ENCODE results near the gene ZC3HAV1L.
A peak's percentile ranks its signal among the peaks of the same experiment; 100 is the strongest.
"Not testable (repeated sequence)": the region's sequence is repeated elsewhere in the genome, so short reads cannot be mapped to it uniquely, and the experiment has no call there.

Gene ZC3HAV1L

GRCh38 chr7:139051655-139052054 lies 15.8 kb upstream of the ZC3HAV1L start:
- no peak for DNase-seq

GRCh38 chr7:139049936-139050335 lies 14.1 kb upstream of the ZC3HAV1L start:
- DNase-seq, result no peak

- no peak for DNase-seq
Observed at GRCh38 chr7:139049111-139049510, 13.3 kb upstream of the ZC3HAV1L start.

DNA sequence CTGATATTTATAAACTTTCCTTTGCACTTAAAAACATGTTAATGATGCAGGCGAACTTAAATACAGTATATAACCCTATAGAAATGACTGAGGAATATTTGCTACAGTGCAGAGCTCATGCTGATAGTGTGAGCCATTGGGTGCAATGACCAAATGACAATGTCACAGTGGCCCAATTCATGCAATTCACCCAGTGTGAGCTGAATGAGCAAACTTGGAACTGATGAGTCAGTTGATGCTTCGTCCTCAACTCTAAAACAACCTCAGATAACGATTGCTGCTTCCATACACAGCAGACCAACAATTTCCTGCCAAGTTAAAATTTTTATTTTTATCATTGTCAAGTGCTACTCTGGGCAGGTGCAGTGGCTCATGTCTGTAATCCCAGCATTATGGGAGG lies 12.1 kb upstream of the ZC3HAV1L start:
- DNase-seq, result no peak

DNA sequence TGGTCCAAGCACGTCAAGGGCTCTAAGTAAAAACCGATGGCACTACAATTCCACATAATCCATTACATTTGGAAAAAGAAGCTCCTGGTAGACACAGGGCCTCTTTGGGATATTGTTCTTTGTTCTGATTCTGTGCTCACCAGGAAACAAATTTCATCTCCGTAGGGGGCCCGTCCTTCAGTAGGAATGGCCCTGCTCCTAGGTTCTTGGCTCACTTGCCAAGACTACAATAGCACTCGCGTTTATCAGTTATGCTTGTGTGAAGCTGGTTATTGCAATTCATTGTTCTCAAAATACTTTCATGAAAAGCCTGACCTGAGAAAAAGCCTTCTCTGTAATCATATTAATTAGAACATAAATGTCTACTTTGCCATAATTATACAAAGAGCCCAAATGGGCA lies 10.3 kb upstream of the ZC3HAV1L start:
- no peak for DNase-seq

DNA sequence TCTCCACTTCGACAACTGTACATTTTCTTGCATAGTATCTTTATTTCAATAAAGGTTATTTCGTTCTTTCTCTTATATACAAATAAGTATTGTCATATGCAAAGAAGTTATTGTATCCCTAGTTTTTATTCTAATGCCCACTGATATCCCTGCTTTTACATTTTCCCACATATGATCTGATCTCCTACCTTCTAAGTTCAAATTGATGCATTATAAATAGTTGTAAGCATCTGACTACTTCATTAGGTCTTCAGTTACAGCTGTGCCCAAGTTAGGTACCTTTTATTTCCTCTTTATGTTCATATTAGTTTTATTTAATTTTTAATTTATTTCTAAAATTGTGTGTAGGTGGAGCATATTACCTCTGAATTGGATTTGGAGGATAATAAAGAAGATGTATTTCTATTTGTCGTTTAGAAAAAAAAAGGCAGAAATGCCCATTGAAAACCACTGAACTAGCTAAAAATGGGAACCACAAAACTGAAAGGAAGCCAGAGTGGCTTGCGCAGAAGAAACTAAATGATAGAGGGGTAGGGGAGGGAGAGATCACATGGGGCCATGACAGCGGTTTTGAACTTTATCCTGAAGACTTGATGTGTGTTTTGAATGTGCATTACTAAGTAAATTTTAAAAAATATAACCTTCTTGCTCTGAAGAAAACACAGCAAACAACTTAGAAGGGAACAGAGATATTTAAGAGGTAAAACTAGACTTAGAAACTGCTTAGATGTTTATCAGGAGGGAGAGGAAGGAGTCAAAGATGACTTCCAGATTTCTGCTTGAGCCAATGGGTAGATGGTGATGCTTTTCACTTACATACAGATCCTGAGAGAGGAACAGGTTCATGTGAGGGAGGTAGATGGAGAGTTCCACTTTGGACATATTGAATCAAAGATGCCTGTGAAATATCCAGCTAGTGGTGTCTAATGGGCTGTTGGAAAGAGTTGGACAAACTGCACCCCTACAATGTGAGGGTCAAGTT lies 9.3 kb upstream of the ZC3HAV1L start:
- peak; percentile 39 for DNase-seq

DNA sequence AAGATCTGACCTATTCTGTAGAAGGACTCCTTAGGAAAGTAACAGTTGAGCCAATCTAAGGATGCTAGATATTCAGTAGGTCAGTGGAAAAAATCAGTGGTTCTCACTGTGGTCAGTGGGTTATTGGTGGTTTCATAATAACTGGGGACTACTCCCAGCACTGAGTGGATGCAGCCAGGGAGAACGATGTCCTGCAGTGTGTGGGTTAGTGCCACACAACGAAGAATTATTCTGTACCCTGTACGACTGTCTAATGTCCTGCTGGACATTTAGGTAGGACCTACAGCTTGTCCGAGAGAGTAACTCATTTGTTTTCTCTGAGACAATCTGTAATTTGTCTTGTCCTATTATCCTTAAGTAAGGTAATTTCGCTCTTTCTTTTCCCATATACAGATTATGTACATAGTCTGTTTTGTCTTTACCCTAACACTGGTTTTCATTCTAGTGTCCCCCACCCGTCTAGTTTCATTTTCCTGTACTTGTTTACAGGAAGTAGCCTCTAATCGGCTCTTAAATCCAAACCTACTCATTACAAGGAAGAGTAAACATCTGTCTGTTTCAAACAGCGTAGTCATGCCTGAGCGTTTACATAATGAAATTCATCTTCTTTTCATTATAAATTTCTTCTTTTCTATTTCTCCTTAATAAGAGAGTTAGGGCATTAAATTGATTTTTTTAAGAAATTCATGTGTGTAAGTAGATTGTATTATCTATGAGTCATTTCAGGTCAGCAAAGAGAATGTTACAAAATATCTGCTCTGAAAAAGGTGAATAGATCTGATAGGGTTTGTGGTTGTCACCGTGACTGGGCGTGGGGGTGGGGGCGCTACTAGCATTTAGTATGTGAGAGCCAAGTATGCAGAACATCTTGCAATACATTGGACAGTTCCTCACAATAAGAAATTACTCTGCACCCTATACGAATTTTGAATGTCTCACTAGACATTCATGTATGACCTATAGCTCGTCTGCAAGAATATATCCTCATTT lies 8.3 kb upstream of the ZC3HAV1L start:
- DNase-seq, result peak; percentile 74

DNA sequence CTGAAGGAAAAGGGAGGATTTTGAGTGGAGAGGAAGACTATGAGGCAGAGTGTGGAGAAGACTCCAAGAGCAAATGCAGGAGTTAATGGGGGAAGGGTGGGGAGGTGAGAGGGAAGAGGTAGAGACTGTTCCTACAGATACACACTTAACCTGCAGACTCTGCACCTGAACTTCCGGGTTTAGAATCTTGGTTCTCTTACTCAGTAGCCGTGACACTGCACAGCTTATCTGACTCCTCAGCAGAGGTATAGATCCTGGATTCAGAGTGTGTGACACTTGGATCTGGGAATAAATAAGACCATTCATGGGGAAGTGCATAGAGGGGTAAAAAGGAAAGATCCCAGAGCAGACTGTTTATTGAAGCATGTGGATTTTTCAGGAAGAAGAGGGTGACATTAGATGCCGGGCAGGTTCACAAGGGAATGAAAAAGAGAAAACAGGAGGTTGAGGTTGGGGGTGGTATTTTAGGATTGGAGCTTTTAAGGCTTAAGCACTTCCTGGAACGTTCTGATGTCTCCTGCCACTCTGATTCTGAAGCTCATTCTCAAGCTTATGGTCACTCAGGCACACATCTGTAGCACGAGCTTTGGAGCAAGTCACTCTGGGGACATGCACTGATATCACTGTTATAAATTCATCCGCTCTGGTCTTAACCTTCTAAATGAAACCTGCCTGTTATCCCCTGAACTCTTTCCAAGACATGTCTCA lies 5.7 kb upstream of the ZC3HAV1L start:
- DNase-seq, result no peak

DNA sequence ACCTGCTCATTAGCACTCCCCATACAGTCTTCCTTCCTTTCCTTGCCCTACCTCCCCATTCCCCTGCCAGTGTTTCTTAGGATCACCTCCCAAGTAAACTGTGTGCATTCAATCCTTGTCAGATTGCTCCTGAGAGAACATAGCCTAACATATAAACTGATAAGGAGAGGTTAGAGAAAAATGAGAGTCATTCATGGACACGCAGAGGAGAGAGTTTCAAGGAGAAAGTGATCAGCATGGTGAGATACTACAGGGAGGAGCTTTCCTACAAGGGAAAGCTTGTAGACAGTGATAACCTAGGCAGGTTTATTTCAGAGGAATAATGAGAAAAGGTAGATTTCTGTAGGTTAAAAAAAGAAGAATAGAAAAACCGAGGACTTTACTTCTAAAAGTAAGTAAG lies 2.8 kb upstream of the ZC3HAV1L start:
- no peak for DNase-seq

- DNase-seq, result no peak
Observed at GRCh38 chr7:139036901-139037300, 1.1 kb upstream of the ZC3HAV1L start.

GRCh38 chr7:139034855-139035585 lies 822 bp downstream of the ZC3HAV1L start:
- DNase-seq, result no peak

GRCh38 chr7:139034336-139034735 lies 1.5 kb downstream of the ZC3HAV1L start:
- DNase-seq, result no peak

DNA sequence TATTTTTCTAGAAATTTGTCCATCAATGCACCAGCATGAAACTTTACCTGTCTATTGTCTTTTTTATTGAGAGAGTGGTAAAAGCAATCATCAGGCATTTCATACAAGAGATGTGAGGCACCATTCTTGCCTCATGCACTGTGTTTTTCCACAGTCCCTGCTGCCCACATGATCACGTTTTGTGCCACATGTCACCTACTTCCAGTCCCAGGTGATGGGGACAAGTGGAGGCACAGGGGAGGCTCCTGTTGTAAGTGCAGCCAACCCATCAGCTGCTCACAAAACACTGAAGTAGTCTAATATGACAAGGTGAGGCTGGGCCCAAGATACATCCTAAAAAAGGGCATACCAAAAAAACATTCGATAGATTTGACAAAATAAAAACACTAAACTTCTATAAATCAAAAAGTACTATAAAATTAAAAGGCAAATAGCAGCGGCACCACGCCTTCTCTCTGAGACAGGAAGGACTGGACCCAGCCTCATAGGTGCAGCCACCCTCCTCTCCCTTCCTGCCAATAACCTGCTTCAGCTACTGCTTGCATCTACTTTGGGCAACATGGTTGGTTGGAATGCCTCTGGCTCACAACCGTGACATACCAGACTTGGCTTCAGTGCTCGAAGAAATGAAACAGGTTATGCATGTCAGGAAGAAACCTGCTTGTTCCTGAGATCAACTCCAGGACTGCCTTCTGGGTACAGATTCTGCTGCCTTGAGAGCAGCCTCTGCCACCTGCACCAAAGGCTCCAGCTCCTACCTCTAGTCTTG lies 2.3 kb downstream of the ZC3HAV1L start:
- DNase-seq, result no peak

DNA sequence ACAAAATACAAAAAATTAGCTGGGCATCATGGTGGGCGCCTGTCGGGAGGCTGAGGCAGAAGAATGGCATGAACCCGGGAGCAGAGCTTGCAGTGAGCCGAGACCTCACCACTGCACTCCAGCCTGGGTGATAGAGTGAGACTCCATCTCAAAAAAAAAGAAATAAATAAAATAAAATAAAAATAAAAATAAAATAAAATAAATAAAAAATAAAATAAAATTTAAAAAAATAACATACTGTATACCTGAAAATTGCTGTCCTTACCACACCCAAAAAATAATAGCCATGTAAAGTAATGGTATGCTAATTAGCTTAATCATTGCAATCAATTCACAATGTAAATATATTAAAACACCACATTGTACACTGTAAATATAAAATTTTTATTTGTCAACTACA lies 3.4 kb downstream of the ZC3HAV1L start:
- no peak for DNase-seq

DNA sequence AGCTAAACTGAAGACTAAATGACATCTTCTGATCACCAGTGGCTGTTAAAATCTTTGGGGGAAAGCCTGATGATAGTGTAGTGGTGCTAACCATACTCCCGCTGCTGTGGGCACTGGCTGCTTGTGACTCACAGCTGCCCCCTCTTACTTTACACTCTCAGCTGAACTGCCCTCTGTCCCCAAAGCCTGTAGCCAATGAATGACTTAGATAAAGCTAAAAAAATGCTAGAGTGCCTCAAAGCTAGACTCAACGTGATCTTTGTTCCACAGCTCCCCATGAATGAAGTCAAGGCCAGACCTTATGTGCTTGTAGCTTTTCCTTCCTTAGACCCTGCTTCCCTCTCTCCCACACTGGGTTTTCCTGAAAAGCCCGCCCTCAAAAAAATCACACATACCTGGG lies 6.5 kb downstream of the ZC3HAV1L start:
- no peak for DNase-seq

GRCh38 chr7:139026551-139026950 lies 9.3 kb downstream of the ZC3HAV1L start:
- no peak for DNase-seq

DNA sequence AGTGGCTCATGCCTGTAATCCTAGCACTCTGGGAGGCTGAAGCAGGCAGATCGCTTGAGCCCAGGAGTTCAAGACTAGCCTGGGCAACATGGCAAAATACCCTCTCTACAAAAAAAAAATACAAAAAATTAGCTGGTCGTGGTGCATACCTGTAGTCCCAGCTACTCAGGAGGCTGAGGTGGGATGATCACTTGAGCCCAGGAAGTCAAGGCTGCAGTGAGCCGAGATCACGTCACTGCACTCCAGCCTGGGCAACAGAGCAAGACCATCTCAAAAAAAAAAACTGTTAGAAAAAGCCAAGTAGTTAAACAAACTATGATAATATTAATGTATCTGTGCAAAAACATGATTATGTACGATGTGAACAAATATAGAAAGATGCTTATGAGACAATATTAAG lies 10.0 kb downstream of the ZC3HAV1L start:
- DNase-seq, result not testable (repeated sequence)

DNA sequence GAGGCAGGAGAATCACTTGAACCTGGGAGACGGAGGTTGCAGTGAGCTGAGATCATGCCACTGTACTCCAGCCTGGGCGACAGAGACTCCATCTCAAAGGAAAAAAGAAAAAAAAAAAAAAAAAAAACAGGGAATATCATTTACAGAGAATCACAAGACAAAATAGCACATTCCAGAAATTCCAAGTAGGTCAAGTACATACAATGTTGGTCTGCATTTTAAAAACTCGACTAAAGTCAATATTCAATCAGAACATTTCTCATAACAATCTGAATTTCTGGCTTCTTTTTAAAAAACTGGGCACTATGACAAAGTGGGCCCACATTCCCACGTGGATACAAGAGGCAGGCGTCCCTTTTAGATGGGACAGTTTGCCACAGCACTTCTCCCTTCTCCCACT lies 12.8 kb downstream of the ZC3HAV1L start:
- DNase-seq, result no peak

DNA sequence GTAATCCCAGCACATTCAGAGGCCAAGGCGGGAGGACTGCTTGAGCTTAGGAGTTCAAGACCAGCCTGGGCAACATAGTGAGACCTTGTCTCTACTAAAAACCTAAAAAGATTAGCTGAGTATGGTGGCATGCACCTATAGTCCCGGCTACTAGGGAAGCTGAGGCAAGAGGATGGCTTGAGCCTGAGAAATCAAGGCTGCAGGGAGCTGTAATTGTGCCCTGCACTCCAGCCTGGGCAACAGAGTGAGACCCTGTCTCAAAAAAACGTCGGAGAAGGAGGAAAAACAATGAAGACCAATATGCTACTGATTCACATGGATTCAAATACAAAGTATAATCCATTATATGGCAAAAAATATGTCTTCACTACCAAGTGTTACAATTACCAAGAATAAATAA lies 13.6 kb downstream of the ZC3HAV1L start:
- DNase-seq, result no peak

DNA sequence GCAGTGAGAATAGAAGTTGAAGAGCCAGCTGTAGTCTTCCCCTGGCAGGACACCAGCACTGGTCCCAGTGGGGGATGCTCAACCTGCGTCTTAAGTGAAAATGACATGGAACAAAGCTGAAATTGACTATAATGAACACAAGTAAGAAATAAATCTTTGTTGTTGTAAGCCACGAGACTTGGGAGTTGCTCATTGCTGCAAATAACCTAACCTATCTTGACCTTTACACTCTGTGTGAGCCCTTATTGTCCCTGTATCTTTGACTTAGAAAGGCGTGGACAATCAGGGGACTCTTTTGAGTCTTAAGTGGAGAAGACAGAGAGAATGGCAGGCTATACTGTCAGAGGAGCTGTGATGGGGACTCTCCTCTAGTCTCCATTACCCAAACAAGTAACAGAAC lies 16.9 kb downstream of the ZC3HAV1L start:
- DNase-seq, result no peak

- DNase-seq, result peak; percentile 72
Observed at GRCh38 chr7:139016931-139017511, 18.8 kb downstream of the ZC3HAV1L start.

Data from CD4-positive, alpha-beta T cell treated with Interleukin-12 subunit alpha and Interleukin-12 subunit beta, for 1 hour (primary cell).